ENCODE results near the gene PSORS1C1. TPM values are rescaled to one million over a fixed set of nuclear protein-coding genes. Genes with fewer than 3 reads are reported as not detected.

PSORS1C1 gene
- total and polyA plus RNA-seq, 2 donors (not counting 1 experiment from before 2014, with no cell fraction given), result 0.40 to 0.66 TPM

DNA sequence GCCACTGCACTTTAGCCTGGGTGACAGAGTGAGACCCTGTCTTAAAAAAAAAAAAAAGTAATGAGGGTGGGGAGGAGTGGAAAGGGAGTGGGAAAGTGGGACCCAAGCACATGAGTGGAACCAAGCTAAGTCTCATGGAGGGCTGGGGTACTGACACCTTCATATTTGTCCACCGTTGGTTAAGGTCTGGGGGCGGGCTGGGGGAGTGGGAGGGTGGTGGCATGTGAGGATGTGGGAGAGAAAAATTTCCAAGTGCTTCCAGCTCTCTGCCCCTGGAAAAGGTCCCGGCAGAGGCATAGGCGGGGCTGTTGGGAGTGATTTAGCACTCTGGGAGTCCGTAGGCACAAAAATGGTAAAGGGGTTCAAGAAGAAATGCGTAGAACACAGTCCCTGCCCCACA lies 18.2 kb downstream of the PSORS1C1 start:
- Histone ChIP-seq H3K4me1 (ENCODE audit: control insufficient read depth, extremely low read depth, insufficient read depth, low read length) (peaks cover 3% of the 10 kb centered on the region), H3K79me2 (ENCODE audit: control insufficient read depth, insufficient read depth, low read length) (no peaks in the 10 kb centered on the region), H3K27me3 (ENCODE audit: control insufficient read depth, insufficient read depth, low read length) (peaks cover 6% of the 10 kb centered on the region), H3K4me2 (ENCODE audit: extremely low read depth, insufficient read depth, low read length) (no peak overlapping the region), H3K4me3 (replicated peaks in 1 of 4; ENCODE audit: control extremely low read depth in 1 of 4, insufficient read depth in 1 of 4, low read depth in 3 of 4, low read length in 4 of 4) (no peak overlapping the region), H3K9me3 (ENCODE audit: control insufficient read depth, insufficient read depth, low read depth, low read length) (no peaks in the 10 kb centered on the region), H3K9ac (ENCODE audit: insufficient read depth, low read length) (no peak overlapping the region), H3K36me3 (ENCODE audit: control insufficient read depth, insufficient read depth, low read length) (no peaks in the 10 kb centered on the region), H3K27ac (ENCODE audit: insufficient read depth, low read length) (no peak overlapping the region), H4K20me1 (ENCODE audit: control insufficient read depth, extremely low read depth, insufficient read depth, low read length) (no peaks in the 10 kb centered on the region), H2AFZ (ENCODE audit: low read length) (no peak overlapping the region)
- no peak for DNase-seq (ENCODE audit: low read depth in 2 of 2)
- TF ChIP-seq, protein P1, sequence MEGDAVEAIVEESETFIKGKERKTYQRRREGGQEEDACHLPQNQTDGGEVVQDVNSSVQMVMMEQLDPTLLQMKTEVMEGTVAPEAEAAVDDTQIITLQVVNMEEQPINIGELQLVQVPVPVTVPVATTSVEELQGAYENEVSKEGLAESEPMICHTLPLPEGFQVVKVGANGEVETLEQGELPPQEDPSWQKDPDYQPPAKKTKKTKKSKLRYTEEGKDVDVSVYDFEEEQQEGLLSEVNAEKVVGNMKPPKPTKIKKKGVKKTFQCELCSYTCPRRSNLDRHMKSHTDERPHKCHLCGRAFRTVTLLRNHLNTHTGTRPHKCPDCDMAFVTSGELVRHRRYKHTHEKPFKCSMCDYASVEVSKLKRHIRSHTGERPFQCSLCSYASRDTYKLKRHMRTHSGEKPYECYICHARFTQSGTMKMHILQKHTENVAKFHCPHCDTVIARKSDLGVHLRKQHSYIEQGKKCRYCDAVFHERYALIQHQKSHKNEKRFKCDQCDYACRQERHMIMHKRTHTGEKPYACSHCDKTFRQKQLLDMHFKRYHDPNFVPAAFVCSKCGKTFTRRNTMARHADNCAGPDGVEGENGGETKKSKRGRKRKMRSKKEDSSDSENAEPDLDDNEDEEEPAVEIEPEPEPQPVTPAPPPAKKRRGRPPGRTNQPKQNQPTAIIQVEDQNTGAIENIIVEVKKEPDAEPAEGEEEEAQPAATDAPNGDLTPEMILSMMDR (conservative IDR thresholded peaks at IDR 0.05 in 1 of 2, IDR thresholded peaks at IDR 0.05 in 1 of 2; ENCODE audit: low read depth in 1 of 2, low read length in 2 of 2), result no peak
- no peak for TF ChIP-seq EZH2 (IDR thresholded peaks at IDR 0.05; ENCODE audit: low read length, missing control alignments)

DNA sequence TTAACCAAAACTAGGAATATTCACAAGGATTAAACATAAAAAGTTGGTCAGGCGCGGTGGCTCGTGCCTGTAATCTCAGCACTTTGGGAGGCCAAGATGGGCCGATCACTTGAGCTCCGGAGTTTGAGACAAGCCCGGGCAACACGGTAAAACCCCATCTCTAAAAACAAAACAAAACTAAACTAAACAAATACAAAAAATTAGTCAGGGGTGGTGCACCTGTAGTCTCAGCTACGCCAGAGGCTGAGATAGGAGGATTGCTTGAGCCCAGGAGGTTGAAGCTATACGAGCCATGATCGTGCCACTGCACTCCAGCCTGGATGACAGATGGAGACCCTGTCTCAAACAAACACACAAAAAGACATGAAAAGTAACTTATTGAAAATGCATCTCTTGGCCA lies 21.1 kb downstream of the PSORS1C1 start:
- H3K9ac ChIP-seq (ENCODE audit: insufficient read depth, low read length), result no peak overlapping the region
- no peaks in the 10 kb centered on the region for H3K79me2 ChIP-seq (ENCODE audit: control insufficient read depth, insufficient read depth, low read length)
- TF ChIP-seq, protein P1 (conservative IDR thresholded peaks at IDR 0.05 in 1 of 2, IDR thresholded peaks at IDR 0.05 in 1 of 2; ENCODE audit: low read depth in 1 of 2, low read length in 2 of 2), result no peak
- TF ChIP-seq EZH2 (IDR thresholded peaks at IDR 0.05; ENCODE audit: low read length, missing control alignments), result no peak
- no peaks in the 10 kb centered on the region for H4K20me1 ChIP-seq (ENCODE audit: control insufficient read depth, extremely low read depth, insufficient read depth, low read length)
- H3K4me2 ChIP-seq (ENCODE audit: extremely low read depth, insufficient read depth, low read length), result no peak overlapping the region
- no peaks in the 10 kb centered on the region for H3K27me3 ChIP-seq (ENCODE audit: control insufficient read depth, insufficient read depth, low read length)
- H3K27ac ChIP-seq (ENCODE audit: insufficient read depth, low read length), result no peak overlapping the region
- no peak overlapping the region for H2AFZ ChIP-seq (ENCODE audit: low read length)
- peaks cover 3% of the 10 kb centered on the region for H3K4me1 ChIP-seq (ENCODE audit: control insufficient read depth, extremely low read depth, insufficient read depth, low read length)
- no peaks in the 10 kb centered on the region for H3K36me3 ChIP-seq (ENCODE audit: control insufficient read depth, insufficient read depth, low read length)
- no peak overlapping the region for H3K4me3 ChIP-seq (replicated peaks in 1 of 4; ENCODE audit: control extremely low read depth in 1 of 4, insufficient read depth in 1 of 4, low read depth in 3 of 4, low read length in 4 of 4)
- no peak for DNase-seq (ENCODE audit: low read depth in 2 of 2)
- H3K9me3 ChIP-seq (ENCODE audit: control insufficient read depth, insufficient read depth, low read depth, low read length), result no peaks in the 10 kb centered on the region

DNA sequence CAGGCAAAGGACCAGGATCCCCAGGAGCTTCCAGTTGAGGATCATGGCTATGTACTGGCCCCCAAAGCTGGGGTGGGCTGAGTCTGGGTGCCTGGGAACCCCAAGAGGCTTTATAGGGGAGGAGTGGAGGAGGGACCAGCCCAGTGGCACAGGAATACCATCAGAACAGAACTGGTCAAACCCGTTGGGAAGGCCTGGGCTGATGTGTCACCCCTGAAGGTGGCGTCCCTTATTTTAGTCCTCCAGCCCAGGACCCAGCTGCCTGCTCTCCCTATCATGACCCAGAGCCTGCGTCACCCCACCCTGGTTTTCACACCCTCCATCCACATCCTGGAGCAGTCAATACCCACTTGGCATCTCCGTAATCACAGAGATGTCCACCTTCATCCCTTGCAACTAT lies 24.4 kb downstream of the PSORS1C1 start, which contains the start of gene PSORS1C2:
TSS of gene PSORS1C2 (minus strand) at position 85 of the 400 bp plus-strand sequence. CDS start at position 45, 40 bp downstream.
- H3K36me3 ChIP-seq (ENCODE audit: control insufficient read depth, insufficient read depth, low read length), result peaks cover 1% of the 10 kb centered on the region
- no peaks in the 10 kb centered on the region for H3K9me3 ChIP-seq (ENCODE audit: control insufficient read depth, insufficient read depth, low read depth, low read length)
- H3K27ac ChIP-seq (ENCODE audit: insufficient read depth, low read length), result no peak within 1 kb of the TSS
- no peak within 1 kb of the TSS for H2AFZ ChIP-seq (ENCODE audit: low read length)
- no peaks in the 10 kb centered on the region for H3K79me2 ChIP-seq (ENCODE audit: control insufficient read depth, insufficient read depth, low read length)
- H3K9ac ChIP-seq (ENCODE audit: insufficient read depth, low read length), result no peak within 1 kb of the TSS
- no peak for DNase-seq (ENCODE audit: low read depth in 2 of 2)
- TF ChIP-seq EZH2 (IDR thresholded peaks at IDR 0.05; ENCODE audit: low read length, missing control alignments), result no peak
- TF ChIP-seq, protein P1 (conservative IDR thresholded peaks at IDR 0.05 in 1 of 2, IDR thresholded peaks at IDR 0.05 in 1 of 2; ENCODE audit: low read depth in 1 of 2, low read length in 2 of 2), result no peak
- H3K4me2 ChIP-seq (ENCODE audit: extremely low read depth, insufficient read depth, low read length), result no peak within 1 kb of the TSS
- no peaks in the 10 kb centered on the region for H3K27me3 ChIP-seq (ENCODE audit: control insufficient read depth, insufficient read depth, low read length)
- H3K4me3 ChIP-seq (replicated peaks in 1 of 4; ENCODE audit: control extremely low read depth in 1 of 4, insufficient read depth in 1 of 4, low read depth in 3 of 4, low read length in 4 of 4), result no peak within 1 kb of the TSS
- H4K20me1 ChIP-seq (ENCODE audit: control insufficient read depth, extremely low read depth, insufficient read depth, low read length), result no peaks in the 10 kb centered on the region
- peaks cover 3% of the 10 kb centered on the region for H3K4me1 ChIP-seq (ENCODE audit: control insufficient read depth, extremely low read depth, insufficient read depth, low read length)
